ENCODE measurements around the gene EXO5.

DNA sequence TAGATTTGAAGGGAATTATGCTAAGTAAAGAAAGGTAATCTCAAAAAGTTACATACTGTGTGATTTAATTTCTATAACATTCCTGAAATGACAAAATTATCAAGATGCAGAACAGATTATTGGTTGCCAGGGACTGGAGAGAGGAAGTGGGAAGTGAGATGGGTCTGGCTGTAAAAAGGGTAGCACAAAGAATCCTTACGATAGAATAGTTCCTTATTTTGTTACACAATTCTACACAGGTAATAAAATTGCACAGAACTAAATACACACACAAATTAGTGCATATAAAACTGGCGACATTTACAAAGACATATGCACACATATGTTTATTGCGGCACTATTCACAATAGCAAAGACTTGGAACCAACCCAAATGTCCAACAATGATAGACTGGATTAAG, 56.3 kb downstream of the EXO5 start:
- no peak for TF ChIP-seq CTCF (IDR thresholded peaks at IDR 0.05; ENCODE audit: low read depth, low read length)
- no peak for TF ChIP-seq POLR2A (IDR thresholded peaks at IDR 0.05; ENCODE audit: extremely low read depth, insufficient read length)
